CD4-positive, alpha-beta T cell treated with Interleukin-10 for 1 hour (primary cell): ENCODE data around the gene VAV2.
"Not testable (repeated sequence)": the region's sequence is repeated elsewhere in the genome, so short reads cannot be mapped to it uniquely, and the experiment has no call there.

Experiments used
- DNase-seq: peaks from one replicate; pipeline ENCODE4 v3.0.0-alpha.2; 2020

VAV2 gene

DNA sequence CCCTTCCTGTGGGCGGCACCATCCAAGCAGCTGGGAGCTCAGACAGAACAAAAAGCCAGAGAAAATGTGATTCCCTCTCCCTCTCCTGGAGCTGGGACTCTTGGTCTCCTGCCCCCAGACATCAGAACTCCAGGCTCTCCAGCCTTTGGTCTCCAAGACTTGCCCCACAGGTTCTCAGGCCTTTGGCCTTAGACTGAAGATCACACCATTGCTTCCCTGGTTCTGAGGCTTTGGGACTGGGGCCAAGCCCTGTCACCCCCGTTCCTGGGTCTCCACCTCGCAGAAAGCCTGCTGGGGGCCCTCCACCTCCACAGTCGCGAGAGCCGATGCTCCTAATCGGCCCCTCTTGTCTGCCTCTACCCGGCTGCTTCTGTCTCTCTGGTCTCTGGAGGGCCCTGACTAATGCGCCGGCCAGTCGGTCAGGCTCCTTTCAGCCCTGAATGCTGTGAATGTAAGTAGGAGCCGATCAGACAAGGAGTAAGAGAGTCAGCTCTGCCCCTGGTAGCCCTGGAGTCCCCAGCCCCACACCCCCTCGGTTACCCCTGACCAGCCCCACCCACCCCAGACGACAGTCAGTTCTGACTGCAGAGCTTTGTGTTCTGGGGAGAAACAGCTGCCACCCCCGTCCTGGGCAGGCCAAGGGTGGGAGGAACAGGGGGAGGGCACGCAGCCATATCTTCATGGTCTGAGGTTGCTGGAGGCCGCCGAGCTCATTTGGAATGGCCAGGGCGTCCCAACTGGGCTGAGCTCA lies 57.5 kb downstream of the VAV2 start:
- DNase-seq = no peak

DNA sequence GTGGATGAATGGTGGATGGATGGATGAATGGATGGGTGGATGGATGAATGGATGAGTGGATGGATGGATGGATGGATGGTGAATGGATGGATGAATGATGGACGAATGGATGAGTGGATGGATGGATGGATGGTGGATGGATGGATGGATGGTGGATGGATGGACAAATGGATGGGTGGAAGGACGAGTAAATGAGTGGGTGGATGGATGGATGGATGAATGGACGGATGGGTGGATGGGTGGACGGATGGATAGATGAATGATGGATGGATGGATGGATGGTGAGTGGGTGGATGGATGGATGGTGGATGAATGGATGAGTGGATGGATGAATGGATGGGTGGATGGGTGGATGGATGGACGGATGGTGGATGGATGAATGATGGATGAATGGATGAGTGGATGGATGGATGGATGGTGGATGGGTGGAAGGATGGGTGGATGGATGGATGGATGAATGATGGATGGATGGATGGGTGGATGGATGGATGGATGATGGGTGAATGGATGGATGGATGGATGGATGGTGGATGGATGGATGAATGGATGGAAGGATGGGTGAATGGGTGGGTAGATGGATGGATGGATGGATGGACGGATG lies 58.6 kb downstream of the VAV2 start:
- DNase-seq = no peak

DNA sequence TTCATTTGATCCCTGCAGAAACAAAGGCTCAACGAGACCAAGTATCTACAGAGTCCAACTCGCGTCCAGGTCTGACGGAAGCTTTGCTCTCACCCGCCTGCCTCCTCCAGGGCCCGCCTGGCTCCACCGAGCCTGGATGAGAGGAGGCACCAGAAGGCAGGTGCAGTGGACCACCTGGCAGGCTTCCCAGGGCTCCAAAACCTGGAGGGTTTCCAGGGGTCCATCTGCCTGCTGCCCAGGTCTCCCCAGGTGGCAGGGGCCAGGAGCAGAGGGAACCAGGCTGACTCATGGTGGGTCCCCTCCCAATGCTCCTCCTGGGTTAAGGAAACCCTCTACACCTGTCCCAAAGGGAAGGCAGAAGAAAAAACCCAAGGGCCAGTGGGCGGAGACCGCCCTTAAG lies 59.5 kb downstream of the VAV2 start:
- no peak for DNase-seq

DNA sequence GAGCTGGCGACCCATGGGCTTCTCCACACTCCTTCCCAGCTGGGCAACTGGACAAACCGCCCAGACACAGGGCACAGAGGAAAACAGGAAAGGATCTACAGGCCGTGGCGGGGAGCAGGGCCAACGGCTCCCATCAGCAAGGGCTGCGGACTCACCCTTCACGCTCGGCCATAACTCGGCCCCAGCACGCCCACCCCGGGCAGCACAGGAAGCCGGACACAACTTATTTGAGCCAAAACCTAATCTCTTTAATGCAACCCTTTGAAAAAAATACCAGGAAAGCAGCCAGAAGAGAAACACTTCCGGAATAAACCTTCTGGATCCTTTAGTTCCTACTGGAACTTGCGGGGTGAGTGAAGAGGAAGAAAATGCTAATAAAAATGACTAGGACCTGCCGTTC lies 59.9 kb downstream of the VAV2 start:
- DNase-seq = no peak

DNA sequence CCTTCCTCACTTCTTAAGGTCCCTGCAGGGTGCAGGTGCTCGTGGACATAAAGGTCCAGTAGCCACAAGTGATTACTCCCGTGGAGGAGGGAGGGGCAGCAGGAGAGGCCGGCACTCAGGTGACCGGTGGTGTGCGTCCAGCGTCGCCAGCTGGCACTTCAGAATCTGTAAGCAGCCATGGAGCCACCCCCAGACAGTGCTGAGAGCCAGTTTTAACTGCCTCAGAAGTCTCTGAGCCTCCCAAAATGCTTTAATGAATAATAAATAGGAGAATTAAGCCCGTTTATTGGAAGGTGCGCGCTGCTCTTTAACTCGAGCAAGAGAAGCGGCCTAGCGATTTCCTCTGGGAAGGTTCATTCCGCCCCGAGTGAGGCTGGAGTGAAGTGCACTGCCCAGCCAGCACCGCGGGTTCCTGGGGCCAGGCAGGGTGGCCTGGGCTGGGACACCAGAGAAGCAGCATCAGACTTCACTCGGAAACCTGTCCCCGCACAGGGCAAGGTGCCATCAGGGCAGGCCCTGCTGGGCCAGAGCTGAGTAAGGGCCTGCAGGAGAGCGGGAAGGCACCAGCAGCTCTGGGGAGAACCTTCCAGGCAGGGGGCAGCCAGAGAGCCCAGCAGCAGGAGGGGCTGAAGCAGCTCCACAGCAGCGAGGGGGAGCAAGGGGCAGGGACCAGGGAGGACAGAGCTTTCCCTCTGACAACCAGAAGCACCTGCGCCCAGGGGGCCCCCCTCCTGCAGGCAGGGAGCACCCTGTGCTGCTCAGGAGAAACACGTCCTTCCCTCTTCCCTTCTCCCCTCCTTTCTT lies 61.2 kb downstream of the VAV2 start:
- no peak for DNase-seq

DNA sequence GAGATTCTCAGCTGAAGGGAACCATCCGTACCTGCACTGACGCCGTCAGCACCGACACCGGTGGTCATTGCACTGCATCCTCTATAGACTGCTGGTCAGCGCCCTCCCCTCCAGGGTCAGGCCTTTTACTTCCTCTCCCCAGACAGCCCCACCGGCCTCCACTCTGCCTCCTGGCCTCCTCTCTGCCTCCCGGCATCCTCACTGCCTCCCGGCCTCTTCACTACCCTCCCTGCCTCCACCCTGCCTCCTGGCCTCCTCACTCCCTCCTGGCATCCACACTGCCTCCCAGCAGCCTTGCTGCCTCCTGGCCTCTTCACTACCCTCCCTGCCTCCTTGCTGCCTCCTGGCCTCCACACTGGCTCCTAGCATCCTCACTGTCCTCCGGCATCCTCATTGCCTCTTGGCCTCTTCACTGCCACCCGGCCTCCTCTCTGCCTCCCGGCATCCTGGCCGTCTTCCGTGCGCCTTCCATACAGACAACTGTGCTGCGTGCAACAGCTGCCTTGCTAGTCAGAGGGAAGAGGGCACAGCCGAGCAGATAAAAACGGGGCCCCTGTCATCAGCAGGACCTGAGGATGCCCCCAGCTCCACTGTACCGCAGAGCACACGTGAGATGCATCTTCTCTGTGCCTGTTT lies 62.0 kb downstream of the VAV2 start:
- DNase-seq = no peak

DNA sequence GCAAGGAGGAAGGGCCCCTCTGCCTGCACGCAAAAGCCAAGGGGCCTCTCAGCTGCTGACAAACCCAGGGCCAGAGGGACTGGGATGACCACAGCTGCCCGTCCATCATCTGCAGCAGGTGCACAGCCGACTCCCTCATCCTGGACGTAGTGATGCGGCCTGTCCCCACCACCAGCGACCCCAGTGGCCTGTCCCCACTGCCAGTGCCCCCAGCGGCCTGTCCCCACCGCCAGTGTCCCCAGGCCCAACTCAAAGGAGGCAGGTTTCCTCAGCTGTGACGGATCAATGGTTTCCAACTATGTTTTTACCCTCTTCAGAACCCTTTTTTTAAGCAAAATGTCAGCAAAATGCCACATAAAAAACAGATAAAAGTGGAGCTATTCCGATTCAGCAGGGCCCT lies 62.5 kb downstream of the VAV2 start:
- DNase-seq = no peak

DNA sequence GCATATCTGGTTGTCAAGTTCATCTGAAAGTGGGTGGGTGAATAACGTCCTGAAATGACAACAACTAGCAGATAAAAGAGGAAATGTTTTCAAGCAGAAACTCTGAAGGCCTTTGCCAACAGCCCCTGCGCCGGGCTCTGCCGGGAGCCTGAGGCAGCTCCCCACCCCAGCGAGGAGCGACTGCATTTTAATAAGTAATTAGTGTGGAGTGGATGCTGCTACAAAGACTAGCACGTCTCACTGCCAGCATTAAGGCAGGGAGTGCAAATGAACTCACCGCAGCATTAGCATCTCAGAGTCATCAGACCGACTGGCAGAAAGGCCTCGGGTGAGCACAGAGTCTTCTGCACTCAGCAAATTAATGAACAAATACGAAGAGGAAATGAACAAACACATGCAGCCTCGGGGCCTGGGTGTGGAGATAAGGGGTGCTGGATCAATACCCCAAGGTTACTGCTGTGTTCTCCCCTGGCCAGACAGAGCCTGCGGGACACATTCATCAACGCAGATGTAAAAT lies 63.8 kb downstream of the VAV2 start:
- DNase-seq = no peak

DNA sequence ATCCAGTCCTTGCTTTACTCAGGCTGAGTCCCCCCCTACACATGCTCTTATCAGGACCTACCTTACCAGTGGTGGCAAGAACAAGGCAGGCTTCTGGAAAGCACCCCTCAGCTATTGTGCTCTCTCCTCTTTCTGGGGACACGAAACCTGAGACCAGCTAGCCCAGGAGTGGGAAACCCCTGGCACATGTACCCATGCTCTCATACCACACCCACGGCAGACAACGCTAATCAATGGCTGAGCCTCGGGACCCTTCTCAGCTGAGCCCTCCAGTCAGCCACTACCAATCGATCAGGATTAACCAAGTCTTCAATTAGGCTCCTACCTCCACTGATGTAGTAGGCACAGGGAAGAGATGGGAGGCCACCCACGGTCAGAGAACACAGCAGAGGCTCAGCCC lies 65.1 kb downstream of the VAV2 start:
- DNase-seq = no peak

DNA sequence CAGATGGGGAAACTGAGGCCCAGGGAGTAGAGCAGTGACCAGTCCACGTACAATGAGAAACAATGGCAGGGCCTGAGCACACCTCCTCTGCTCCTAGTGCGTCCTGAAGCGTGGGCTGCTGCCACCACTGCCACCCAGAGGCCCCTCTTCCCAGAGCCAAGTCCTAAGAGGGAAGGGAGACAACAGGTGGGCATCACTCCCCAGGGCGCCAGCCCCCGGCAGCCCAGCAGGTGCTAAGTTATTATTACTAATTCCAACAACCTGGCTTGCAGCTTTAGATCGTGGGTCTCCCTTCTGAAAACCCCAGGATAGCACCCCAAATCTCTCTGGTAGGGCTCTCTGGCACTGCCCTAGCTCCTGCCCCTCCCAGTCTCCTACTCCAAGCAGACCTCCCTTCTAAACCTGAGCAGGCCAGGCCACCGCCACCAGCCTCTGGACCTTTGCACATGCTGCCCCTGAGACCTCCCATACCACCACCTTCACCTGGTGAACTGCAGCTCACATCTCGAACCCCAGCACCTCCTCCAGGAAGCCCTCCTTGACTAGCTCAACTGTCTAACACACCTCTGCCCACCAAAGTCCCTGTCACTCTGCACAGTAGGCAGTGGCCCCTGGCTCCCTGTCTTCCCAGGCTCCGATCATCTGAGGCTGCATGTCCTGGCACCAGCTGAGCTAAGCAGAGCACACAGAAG lies 65.8 kb downstream of the VAV2 start:
- no peak for DNase-seq

DNA sequence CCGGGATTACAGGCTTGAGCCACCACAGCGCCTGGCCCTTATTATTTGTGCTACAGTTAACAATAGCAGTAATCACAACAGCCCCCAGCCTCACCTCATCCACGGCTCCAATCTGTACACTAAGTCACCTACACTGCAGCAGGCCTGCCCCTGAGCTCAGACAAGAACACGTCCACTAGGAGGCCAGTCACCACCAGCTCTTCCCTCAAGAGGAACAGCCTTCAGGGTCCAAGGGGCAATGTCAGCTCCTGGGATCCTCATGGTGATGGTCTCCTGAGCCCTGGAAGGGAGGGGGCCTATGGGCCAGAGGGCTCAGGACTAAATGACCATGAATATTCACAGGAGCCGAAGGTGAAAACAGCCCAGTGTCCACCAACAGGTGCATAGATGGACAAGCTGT lies 67.7 kb downstream of the VAV2 start:
- no peak for DNase-seq

DNA sequence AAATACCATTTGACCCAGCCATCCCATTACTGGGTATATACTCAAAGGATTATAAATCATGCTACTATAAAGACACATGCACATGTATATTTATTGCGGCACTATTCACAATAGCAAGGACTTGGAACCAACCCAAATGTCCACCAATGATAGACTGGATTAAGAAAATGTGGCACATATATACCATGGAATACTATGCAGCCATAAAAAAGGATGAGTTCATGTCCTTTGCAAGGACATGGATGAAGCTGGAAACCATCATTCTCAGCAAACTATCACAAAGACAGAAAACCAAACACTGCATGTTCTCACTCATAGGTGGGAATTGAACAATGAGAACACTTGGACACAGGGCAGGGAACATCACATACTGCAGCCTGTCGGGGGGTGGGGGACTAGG lies 68.5 kb downstream of the VAV2 start:
- DNase-seq = not testable (repeated sequence)

DNA sequence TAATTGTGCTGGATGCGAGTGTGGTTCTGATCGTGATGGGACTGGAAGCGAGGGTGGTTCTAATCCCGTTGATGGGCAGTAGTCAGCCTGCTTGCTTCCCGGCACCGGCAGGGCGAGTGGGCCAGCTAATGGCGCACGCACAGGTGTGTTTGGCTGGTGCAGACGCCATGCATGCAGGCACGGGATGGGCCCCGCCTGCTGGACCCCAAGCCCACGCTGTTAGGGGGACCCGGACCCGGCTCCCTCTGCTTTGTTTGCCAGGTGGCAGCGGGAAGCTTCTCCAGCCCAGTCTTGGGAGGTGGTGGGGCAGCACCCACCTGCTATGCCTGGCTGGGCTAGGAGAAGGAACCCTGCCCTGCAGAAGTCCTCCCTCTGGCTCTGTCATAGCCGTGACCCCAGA lies 70.3 kb downstream of the VAV2 start:
- DNase-seq = no peak

DNA sequence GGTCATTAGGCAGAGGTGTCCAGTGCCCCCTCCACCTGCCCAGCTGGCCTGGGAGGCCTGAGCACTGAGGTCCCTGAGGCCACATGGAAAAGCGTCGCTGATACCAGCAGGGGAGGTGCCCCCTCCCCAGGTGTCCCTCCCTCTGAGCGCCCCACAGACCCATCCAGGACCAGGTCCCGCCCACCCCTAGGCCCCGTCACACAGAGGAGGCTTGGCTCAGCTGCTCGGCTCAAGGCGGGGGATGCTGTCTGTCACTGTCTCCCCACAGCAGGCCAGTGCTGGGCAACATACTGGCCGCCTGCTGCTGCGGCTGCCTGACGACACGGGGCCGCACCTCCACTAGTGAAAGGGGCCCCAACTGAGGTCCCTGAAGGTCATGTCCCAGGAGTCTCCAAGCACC lies 71.7 kb downstream of the VAV2 start:
- DNase-seq = no peak

DNA sequence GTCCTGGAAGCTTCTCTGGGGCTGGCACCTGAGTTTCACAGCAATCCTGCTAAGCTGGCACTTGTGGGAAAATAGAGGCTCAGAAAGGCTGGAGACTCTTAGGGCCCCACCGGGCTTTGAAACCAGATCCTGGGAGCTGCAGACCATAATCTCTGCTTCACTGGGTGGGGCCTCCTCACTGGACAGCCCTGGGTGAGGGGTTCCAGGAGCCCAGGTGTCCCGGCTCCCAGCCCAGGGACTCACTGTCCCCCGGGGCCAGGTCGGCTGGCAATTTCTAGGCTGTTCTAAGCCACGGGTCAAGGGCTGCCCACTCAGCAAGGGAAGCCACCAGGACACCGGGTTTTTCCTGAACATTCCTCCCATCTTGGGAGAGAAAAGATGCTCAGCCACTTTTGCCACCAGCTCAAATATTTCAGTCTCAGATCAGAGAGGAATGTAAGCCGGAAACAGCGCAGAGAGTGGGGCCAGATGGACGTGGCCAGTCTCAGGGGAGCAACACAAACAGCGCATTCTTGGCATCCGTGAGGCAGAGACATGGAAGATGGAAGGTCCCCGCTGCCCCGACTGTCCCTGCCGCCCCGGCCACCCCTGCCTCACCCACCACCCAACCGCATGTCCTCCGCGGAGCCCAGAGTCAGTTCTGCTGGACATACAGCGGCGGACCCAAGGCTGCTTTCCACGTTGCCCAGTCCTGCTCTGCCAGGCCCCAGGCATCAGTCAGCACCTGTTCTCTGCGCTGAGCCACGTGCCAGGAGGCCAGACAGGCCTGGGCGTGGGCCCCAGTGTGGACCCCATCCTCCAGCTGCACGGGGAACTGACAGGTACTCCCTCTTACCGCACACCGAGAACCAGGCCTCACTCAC lies 72.6 kb downstream of the VAV2 start:
- no peak for DNase-seq

DNA sequence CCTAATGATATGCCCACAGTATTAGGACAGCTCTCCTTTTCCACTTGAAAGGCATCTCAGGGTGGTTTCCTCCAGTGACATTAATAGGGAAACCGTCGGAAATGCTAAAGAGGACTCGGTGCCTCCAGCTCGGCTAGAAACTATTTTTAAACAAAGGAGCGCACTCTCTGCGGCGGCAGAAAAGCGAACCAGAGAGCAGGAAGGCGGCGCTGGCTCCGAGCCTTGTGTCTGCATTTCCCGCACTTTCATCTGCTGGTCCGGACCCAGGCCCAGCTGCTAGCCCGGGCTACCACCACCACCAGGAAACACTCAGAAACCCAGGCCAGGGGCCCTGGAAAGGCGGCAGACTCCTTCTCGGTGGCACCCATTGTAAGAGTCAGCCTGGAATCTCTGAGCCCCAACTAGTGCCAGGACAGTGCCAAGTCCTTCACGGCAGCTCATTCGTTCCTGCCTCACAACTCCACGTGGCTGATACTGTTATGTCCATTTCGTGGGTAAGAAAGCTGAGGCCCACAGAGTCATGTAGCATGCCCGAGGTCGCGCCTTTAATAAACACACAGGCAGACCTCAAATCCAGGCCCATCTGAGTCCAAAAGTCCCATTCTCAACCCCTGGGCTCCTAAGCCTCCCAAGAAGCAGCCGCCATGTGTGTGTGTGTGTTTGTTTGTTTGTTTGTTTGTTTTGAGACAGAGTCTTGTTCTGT lies 73.9 kb downstream of the VAV2 start:
- DNase-seq = no peak

DNA sequence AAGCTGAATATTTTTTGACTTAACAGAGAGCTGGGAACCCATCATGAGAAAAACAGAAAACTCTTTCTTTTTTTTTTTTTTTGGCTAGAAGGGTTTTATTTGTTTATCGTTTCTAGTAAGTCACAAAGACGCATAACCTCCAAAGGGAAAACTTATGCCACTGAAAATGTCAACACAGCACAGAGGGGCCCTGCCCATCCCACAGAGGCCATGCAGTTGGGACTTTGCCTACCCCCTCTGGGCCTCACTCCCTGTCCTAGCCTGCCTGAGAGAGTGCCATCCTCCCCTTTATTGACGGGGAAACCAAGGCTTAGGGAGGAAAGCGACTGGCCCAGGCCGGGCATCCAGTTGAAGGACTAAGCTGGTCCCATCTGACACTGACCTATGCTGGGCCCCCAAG lies 74.7 kb downstream of the VAV2 start:
- no peak for DNase-seq

DNA sequence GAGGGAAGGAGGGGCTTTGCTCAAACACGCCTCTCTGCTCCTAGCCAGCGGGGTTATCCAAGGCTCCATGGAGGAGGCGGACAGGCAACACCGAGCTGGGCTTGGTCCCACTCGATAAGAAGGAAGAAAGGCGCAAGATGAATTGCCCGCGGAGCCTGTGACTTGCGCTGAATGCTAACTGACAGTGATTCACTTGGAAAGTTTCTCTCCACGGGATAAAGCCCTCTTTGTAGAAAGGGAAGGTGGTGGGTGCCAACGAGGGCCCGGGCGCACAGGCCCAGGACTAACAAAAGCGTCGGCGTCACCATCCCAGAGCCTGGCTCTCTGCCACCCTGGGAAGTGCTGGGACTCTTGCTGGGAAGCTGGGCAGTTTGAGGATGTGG lies 76.0 kb downstream of the VAV2 start:
- DNase-seq = no peak

DNA sequence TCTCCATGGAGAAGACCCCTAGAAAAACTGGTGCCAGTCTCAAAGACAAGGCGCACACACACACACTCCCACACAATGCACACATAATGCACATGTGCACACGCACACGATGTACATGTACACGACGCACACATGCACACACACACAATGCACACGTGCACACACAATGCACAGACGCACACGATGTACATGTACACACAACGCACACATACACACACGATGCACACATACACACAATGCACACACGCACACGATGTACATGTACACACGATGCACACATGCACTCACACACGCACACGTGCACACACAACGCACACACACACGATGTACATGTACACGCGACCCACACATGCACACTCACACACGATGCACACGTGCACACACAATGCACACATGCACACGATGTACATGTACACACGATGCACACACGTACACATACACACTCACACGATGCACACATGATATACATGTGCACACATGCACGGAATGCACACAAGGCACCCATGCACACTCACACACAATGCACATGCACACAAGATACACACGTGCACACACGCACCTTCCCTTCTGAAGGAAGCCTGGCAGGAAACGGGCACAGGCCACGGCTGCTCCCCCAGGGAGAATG lies 76.5 kb downstream of the VAV2 start:
- no peak for DNase-seq

DNA sequence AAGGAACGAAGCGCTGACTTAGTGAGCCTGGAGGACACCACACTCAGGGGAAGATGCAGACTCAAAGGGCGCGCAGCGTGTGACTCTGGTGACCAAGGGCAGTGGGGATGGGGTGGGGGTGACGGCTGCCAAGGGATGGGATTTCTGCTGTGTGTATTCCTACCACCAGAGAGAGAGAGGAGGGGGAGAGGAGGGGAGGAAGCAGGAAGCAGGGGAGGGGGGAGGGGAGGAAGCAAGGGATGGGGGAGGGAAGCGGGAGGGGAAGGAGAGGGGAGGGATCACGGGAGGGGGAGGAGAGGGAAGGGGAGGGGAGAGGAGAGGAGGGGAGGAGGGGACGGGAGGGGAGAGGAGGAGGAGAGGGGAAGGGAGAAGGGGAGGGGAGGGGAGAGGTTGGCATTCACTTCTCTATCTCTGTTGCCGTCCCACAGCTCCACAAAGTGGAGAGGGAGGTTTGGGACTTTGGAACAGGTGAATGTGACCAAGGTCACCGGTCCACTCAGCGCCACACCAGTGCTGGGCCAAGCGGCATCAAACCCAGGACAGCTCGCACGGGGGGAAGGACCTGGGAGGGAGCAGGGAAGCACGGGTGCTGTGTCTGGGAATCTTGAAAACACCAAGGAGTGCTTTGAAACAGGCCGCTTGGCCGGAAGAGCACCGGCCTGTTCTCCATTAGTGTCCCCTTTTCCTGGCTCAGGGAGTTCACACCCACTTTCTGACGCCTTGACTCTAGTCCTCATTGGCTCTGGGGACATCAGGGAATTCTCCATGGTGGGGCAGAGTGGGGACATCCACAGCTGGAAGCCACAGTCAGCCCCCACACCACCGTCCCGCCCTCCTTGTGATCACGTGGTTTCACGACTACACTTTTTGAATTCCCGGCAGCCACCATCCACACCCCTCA lies 77.4 kb downstream of the VAV2 start:
- no peak for DNase-seq
